LoVo (cell line): ENCODE data around the gene CRYBA1.
"Not testable (repeated sequence)": the region's sequence is repeated elsewhere in the genome, so short reads cannot be mapped to it uniquely, and the experiment has no call there.

ENCODE experiments used
- DNase-seq: peaks from one replicate; pipeline ENCODE4 v3.0.0-alpha.2; 2016; ENCODE audit warnings: low spot score

The CRYBA1 gene

DNA sequence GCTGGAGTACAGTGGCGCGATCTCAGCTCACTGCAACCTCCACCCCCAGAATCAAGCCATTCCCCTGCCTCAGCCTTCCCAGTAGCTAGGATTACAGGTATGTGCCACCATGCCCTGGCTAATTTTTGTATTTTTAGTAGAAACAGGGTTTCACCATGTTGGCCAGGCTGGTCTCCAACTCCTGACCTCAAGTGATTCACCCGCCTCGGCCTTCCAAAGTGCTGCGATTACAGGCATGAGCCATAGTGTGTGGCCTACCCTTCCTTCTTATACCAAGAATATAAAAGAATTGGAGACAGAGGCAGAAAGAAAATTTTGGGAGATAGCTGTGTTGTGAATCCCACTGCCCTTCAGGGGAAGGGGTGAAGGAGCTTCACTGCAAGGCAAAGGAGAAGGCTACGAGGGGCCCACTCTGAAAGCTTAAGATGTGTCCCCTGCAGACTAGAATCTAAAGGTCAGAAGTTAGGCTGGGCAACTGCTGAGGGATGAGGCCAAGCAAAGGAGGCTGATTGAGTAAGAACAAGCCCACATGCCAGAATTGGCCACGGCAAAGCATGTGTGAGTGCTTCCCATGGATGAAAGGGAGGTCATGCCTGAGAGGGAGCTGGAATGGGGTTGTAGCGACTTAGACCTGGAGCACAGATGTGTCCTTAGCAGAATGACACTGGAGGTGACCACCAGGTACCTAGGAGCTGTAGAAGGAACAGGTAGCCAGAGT, 8.4 kb upstream of the CRYBA1 start:
- DNase-seq, result no peak

DNA sequence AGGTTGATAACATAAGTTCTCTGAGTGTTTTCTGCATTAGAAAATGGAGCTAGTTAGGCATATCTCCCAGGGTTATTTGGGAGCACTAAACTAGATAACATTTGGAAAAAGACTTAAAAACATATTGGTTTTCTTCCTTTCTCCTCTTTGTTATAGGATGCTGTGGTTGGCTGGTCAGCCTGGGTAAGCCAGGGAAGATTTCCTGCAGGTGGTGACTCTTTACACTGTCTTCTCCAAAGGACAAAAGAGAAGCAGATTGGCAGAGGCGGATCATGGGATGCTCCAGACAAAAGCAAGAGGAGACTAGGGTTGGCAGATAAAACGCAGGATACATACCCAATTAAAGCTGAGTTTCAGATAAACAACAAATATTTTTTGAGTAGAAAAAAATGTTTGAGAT, 6.2 kb upstream of the CRYBA1 start:
- DNase-seq, result no peak

DNA sequence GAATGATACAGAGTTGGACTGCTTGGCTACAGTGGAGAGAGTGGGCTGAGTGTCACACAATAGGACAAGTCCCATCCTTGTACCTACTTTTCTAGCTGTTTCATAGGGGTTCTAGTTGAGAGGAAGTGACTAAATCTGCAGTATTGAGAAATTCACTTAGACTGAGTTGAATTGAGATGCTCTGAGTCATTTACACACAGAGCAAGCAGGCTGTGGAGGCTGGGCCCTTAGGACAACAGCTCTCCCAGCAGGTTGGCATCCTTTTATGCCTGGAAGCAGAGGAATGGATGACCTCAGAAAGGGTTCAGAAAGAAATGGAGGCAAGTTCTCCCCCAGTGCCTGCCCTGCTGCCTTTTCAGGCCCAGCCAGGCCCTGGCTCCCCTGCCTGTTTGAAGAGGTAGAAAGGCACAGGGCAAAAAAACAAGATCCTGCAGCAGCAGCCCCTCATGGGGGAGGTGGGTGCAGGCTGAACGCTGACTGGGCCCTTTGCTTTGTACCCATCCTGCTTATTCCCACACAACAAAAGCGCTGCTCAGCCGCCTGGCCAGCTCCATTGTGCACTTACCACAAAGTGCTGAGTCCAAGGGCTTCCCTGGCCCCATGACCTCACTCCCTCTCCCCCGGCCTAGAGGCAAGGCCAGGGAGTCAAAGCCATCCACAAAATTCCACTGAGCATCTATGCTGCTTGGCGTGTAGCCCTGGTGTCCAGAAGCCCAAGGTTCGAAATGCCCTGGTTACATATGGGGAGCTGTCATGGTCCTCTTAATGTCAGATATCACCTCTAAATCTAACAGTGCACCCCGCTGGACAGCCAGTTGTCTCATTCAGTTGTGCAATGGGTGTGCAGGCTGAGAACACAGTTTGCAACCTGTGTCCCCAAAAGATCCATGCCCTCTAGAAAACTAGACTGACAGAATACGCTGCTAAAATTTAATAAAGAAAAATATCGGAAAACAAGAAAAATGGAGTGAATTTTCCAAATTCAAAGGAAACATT, 5.4 kb upstream of the CRYBA1 start:
- peak; percentile 68 for DNase-seq

DNA sequence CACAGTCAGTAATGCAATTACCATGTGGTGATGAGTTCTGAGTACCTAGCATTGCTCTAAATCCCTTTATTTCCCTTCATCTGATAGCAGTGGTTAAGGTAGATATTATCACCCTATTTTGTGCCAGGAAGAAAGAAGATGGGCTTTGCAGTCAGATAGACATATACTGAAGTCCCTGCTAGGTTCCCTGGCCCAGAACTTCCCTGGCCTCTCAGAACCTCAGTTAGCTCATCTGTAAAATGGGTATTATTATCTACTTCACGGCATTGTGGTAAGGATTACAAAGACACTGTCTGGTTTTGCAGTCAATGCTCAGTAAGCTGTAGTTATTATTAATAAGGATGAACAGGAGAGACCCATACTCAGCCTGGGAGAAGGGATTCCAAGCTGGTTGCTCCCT, 4.6 kb upstream of the CRYBA1 start:
- DNase-seq, result no peak

DNA sequence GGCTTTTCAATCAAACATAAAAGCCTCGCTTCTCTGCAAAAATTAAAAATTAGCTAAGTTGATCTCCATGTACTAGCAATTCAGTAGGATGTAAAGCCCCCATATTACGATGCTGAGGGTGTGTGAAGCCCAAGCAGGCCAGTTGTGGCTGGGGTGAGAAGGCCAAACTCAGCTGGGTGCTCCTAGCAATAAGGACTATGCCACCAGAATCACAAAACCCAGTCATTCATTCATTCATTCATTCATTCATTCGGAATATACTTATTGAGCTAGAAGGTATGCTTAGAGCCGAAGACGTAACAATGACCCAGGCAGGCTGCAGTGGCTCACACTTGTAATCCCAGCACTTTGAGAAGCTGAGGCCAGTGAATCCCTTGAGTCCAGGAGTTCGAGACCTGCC, 3.9 kb upstream of the CRYBA1 start:
- no peak for DNase-seq

DNA sequence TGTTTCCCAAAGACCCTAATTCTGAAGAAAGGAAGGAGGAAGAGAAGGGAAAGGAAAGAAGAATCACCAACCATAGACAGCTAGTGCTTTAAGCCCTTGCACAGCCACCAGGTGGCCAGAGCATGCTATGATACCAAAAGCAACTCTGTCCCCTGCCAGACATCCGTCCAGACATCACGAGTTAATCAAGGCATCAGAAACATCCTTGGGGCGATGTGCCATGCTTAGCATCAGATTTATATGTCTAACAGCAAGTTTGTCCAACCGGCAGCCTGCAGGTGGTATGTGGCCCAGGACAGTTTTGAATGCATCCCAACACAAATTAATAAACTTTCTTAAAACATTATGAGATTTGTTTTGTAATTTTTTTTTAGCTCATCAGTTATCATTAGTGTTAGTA, 2.9 kb upstream of the CRYBA1 start:
- DNase-seq, result no peak

DNA sequence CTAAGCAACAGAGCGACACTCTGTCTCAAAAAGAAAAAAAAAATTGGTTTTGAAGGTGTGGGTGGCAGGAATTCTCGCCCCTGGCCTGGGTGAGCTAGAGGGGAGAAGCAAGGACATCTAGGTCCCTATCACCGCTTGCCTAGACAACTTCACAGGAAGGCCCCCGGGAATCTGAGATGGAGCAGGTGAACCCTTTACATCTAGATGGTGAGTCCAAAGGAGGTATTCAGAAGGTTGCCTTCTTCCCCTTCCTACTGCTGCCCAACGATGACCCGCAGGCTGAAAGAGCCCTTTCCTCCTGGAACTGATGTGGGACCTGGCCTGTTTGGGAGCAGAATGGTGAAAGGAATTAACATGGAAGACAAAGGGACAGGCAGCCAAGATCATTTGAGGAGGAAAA, 1.3 kb upstream of the CRYBA1 start:
- no peak for DNase-seq

DNA sequence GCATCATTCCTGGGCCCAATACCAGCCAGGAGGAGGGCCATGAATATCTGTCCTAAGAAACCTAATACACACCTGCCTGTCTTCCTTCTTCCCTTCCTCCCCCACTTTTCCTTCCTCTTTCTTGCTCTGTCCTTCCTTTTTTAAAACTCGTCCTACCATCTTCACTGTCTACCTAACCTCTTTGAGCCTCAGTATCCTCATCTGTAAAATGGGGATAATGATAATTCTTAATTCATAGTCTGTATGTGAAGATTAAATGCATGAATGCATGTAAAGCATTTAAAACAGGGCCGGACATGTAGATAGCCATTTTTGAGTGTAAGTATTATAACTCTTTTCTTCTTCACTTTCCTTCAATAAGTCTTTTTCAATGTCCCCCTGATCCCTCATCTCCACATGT, 560 bp downstream of the CRYBA1 start:
- no peak for DNase-seq

DNA sequence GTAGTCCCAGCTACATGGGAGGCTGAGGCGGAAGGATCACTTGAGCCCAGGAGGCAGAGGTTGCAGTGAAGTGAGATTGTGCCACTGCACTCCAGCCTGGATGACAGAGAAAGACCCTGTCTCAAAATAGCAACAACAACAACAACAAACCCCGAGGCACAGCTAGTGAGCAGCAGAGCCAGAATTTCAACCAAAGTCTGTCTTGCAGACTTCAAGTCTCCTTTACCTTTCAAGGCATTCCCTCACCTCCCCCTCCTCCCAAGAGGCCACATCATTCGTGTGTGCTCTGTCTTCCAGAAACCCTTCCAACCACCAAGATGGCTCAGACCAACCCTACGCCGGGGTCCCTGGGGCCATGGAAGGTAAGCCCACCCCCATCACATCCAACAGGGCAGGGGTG, 2.2 kb downstream of the CRYBA1 start:
- no peak for DNase-seq

DNA sequence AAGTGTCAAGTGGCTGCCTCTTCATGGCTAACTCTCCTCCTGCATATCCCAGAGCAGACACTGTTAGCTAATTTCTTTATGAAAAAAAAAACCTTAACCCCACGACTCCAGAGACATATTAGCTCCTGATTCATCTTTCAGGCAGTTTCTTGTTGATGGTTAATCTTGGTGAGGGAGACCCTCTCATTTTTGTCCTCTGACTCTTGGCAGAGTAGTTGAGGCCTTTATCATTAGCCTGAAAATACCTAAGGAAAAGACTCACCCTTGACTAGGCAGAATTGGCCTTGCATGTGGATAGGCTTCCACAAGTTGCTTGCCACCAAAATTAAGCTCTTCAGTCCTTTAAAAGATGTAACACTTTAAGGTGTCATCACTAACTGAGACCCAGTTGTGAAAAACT, 4.0 kb downstream of the CRYBA1 start:
- DNase-seq, result no peak

DNA sequence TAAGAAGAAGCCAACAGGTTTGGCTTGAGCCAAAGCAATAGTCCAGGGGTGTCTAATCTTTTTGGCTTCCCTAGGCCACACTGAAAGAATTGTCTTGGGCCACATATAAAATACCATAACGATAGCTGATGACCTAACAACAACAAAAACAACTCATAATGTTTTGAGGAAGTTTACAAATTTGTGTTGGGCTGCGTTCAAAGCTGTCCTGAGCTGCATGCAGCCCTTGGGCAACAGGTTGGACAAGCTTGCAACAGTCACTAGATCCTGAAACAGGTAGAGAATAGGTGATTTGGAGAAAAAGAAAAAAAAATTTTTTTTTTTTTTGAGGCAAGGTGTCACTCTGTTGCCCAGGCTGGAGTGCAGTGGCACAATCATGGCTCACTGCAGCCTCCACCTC, 4.5 kb downstream of the CRYBA1 start:
- DNase-seq, result no peak

DNA sequence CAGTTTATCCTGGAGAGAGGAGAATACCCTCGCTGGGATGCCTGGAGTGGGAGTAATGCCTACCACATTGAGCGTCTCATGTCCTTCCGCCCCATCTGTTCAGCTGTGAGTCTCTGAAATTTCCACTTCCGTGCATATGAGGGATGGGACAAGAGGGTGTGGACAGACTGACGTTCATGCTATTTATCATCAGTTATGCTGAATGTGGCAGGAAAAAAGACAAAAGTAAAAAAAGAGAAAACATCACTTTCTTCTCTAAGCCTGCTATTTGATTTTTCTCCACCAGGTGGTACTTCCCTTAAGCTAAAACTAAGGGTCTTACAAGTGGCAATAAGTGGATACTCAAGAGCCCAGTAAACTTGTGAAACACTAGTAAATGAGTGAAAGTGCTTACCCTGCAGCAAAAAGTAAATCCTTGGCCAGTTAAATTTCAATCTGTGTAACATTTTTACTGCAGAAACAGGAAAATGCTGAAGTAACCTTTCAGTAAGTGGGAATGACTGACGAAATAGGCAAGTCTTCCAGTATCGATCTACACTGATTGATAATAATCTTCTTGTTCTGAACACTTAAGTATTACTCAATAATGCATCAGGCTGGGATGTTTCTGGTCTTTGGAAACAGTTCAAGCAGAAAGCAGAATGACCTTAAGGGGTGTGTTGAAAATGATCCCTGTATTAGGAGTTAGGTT, 5.6 kb downstream of the CRYBA1 start:
- DNase-seq, result no peak

DNA sequence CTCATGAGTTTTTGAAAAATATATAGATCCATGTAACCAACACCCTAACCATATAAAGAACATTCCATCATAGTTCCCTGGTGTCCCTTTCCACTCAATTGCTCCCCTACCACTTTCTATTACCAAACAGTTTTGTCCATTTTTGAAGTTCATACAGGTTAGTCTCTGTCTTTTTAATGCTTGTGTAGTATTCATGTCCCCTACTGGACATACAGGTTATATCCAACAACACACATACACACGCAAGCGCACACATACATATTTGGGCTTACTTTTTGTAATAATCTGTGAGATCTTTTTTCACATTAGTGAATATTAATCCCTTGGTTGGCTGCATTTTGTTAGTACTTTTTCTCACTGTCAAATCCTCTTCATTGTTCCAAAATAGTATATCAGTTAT, 6.4 kb downstream of the CRYBA1 start:
- no peak for DNase-seq

DNA sequence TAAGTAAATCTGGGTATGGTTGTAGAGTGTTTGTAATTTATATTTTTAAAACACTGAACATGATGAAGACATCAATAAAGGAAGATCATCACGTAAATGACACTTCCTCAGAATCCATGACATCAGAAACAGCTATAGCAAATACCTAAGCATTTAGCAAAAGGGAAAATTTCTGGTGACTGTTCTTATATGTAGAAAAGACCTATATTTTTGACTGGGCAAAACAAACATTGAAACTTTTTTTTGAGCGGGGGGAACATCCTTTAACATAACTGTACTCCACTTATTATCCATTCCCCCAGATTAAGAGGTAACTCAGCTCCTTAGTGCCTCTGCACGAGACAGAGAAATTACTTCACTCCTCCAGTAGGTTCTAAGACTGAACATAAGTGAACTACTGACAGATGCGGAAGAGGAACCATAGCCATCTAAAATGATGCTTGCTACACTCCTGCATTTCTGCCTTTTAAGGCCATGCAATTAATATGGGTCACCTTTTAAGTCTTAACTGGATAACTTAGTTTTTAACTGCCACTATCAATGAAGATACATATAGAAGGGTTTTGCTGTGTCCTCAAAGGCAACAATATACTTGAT, 9.4 kb downstream of the CRYBA1 start:
- DNase-seq, result no peak

DNA sequence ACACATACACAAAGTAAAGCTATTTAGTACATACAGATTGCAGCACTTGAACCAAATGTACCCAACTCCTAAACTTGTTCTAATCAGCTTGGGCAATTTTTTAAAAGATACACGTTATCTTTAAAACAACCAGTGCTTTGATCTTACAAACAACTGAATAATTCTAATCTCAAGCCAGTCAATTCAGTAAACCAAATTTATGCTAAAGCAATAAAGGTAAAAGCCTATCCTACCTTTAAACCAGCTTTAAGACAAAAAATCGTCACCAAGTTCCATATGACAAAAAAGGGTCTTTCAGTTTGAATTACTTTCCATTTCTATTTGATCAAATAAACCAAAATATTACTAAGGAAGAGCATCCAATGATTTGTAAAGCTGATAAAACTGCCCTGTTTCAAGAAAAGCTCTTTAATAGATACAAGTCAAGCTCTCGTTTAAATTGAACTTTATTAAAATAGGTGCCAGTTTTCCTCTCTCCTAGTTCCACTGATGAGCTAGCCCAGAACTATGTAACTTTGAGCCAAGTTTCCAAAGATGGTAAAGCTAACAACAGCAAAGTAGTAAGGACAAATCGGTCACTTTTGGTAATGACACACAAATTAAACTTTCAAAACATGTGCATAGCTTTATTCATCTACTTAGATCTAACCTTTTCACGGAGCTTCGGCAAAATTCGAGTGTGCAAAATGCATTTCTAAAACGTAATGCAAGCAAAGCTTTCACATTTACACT, 10.2 kb downstream of the CRYBA1 start:
- DNase-seq, result no peak

DNA sequence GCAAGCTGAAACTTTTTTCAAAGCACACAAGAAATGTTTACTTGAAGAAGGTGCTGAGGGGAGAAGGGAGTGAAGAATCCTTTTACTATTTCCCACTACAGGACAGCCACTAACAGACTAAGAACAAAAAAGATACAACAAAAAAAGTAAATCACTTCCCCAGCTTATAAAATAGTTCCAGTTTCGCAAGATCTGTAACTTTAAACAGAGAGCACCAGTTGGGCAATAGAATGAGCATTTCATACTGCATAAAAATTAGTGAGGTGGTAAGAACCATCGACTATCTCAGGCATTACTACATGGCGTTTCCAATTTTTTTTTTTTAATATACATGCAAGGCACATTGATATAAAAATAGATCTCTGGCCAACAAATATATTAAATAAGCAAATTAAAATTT, 11.1 kb downstream of the CRYBA1 start:
- DNase-seq, result no peak

DNA sequence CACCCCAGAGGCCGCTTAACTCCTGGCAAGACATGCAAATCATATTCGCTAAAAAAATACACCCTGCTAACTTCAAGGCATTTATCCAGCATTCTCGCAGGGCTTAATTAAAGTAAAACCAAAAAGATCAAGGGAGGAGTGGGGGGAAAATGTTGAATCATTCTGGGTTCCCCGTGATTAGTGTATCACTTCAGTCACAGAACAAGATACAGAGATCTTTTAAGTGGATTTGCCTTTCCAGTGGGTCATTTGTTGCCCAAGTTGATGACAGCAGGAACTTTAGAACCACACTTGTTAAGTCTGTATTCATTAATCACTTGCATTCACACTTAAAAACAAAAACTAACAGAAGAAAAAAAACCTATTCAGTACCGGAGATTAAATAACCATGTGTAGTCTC, 17.3 kb downstream of the CRYBA1 start:
- no peak for DNase-seq

DNA sequence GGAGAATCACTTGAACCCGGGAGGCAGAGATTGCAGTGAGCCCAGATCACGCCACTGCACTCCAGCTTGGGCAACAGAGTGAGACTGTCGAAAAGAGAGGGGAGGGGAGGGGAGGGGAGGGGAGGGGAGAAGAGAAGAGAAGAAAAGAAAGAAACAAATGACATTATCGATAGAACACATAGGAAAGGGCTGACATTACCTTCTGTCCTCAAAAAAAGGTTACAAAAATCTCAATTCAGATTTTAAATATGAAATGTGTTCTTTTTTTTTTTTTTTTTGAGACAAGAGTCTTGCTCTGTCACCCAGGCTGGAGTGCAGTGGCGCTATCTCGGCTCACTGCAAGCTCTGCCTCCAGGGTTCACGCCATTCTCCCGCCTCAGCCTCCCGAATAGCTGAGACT, 25.3 kb downstream of the CRYBA1 start:
- not testable (repeated sequence) for DNase-seq

DNA sequence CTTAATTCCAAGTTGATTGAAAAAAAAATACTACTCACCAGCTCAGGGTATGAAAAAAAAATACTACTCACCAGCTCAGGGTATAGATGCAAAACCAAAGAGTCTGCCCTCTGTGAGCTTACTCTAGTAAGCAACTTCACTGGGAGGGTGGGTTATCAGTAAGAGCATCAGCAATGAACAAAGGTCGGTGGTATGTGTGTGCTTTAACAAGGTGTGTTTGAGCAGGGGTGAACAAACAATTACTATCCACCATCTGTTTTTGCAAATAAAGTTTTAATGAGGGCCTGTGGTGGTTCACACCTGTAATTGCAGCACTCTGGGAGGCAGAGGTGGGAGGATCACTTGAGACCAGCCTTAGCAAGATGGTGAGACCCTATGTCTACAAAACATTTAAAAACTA, 27.3 kb downstream of the CRYBA1 start:
- DNase-seq, result no peak

DNA sequence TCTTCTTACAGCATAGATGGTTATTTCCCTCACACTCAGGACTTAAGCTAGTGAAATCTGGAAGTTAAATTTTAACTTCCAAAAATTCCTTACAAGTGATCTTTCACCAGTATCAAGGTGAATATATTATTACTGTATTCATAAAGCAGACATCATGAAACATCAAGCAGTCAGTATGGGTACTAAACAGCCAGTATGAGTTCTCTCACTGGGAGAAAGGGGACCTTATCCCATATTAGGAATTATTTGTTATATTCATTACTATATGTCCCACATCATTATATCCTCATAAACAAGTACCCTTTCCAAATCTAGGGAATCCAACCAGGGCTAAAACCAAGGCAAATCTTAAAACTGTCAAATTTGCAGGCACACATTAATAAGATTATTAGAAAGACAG, 32.0 kb downstream of the CRYBA1 start:
- DNase-seq, result no peak

DNA sequence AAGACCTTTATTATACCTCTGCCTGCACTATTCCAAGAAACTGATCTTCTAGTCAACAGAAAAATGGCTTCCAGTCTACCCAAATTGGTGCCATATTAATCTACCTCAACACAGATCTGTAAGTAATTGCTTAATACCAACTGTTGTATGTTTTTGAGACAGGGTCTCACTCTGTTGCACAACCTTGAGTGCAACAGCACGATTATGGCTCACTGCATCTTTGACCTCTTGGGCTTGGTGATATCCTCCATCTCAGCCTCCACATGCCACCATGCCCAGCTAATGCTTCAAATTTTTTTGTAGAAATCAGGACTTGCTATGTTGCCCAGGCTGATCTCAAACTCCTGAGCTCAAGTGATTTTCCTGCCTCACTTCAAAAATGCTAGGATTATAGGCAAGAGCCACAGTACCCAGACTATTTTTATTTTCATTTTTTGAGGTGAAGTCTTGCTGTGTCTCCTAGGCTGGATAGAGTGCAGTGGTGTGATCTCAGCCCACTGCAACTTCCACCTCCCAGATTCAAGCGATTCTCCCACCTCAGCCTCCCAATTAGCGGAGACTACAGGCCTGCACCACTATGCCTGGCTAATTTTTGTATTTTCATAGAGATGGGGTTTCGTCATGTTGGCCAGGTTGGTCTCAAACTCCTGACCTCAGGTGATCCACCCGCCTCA, 32.9 kb downstream of the CRYBA1 start:
- DNase-seq, result no peak
